Measurements from ENCODE around the gene LRIG3.
"Not testable (repeated sequence)": the region's sequence is repeated elsewhere in the genome, so short reads cannot be mapped to it uniquely, and the experiment has no call there.

The LRIG3 gene

GRCh38 chr12:58927120-58927519, 6.8 kb upstream of the LRIG3 start:
- DNase-seq, result no peak

- no peak for DNase-seq
These were observed 6.3 kb upstream of the LRIG3 start for GRCh38 chr12:58926586-58926985.

- no peak for DNase-seq
These were observed 5.4 kb upstream of the LRIG3 start for GRCh38 chr12:58925751-58926150.

GRCh38 chr12:58925111-58925611, 4.9 kb upstream of the LRIG3 start:
- DNase-seq, result no peak

- DNase-seq, result no peak
These were observed 4.3 kb upstream of the LRIG3 start for GRCh38 chr12:58924652-58925051.

GRCh38 chr12:58923781-58924180, 3.5 kb upstream of the LRIG3 start:
- DNase-seq, result no peak

GRCh38 chr12:58922849-58923248, 2.5 kb upstream of the LRIG3 start:
- no peak for DNase-seq

GRCh38 chr12:58920961-58921861, 907 bp upstream of the LRIG3 start:
- no peak for DNase-seq

- DNase-seq, result no peak
These were observed 838 bp downstream of the LRIG3 start for GRCh38 chr12:58919231-58920101.

GRCh38 chr12:58918469-58918844, 1.8 kb downstream of the LRIG3 start:
- DNase-seq, result no peak

GRCh38 chr12:58917699-58918468, 2.4 kb downstream of the LRIG3 start:
- DNase-seq, result no peak

GRCh38 chr12:58916921-58917511, 3.3 kb downstream of the LRIG3 start:
- DNase-seq, result no peak

GRCh38 chr12:58916161-58916621, 4.1 kb downstream of the LRIG3 start:
- no peak for DNase-seq

GRCh38 chr12:58915634-58916033, 4.7 kb downstream of the LRIG3 start:
- DNase-seq, result no peak

- DNase-seq, result no peak
These were observed 5.3 kb downstream of the LRIG3 start for GRCh38 chr12:58915037-58915436.

- no peak for DNase-seq
These were observed 5.8 kb downstream of the LRIG3 start for GRCh38 chr12:58914457-58914856.

GRCh38 chr12:58907391-58907790, 12.9 kb downstream of the LRIG3 start:
- no peak for DNase-seq

GRCh38 chr12:58906917-58907316, 13.4 kb downstream of the LRIG3 start:
- no peak for DNase-seq

GRCh38 chr12:58905422-58905821, 14.9 kb downstream of the LRIG3 start:
- DNase-seq, result no peak

GRCh38 chr12:58902726-58903125, 17.6 kb downstream of the LRIG3 start:
- not testable (repeated sequence) for DNase-seq

- no peak for DNase-seq
These were observed 18.6 kb downstream of the LRIG3 start for GRCh38 chr12:58901664-58902063.

- DNase-seq, result no peak
These were observed 22.3 kb downstream of the LRIG3 start for GRCh38 chr12:58897969-58898368.
